Cardiac fibroblast (primary cell): Measurements from ENCODE around the gene PHTF2.

Experiments
- DNase-seq, 2 donors: peaks; one replicate each; pipeline versions ENCODE4 v3.0.0 to v3.0.0-alpha.2; 2010; ENCODE audit warnings: low read depth in 2 of 2
- H3K4me3 ChIP-seq, 2 donors: replicated peaks in 1 of 2; 1 replicate in 1 of 2; 2 replicates in 1 of 2; pipeline ENCODE4 v1.5.1; 2011; ENCODE audit warnings: low read depth in 2 of 2, low read length in 2 of 2, mild to moderate bottlenecking in 2 of 2, moderate library complexity in 1 of 2
- TF ChIP-seq, protein P1 (sequence below): IDR thresholded peaks from one replicate; pipeline ENCODE4 v1.5.1; 2011; ENCODE audit warnings: low read depth, mild to moderate bottlenecking, low read length, inconsistent platforms

The PHTF2 gene

GRCh38 chr7:77798394-77799077, at the start of gene PHTF2, which contains the start of gene TMEM60:
Gene PHTF2, plus strand, starts transcription at chr7:77798773.
Gene TMEM60, minus strand, starts transcription at chr7:77798434. Its CDS starts 4,061 bp downstream, at chr7:77794373.
- peak within 1 kb of the TSS; percentile 97 to 99 for H3K4me3 ChIP-seq
- TF ChIP-seq, protein P1, sequence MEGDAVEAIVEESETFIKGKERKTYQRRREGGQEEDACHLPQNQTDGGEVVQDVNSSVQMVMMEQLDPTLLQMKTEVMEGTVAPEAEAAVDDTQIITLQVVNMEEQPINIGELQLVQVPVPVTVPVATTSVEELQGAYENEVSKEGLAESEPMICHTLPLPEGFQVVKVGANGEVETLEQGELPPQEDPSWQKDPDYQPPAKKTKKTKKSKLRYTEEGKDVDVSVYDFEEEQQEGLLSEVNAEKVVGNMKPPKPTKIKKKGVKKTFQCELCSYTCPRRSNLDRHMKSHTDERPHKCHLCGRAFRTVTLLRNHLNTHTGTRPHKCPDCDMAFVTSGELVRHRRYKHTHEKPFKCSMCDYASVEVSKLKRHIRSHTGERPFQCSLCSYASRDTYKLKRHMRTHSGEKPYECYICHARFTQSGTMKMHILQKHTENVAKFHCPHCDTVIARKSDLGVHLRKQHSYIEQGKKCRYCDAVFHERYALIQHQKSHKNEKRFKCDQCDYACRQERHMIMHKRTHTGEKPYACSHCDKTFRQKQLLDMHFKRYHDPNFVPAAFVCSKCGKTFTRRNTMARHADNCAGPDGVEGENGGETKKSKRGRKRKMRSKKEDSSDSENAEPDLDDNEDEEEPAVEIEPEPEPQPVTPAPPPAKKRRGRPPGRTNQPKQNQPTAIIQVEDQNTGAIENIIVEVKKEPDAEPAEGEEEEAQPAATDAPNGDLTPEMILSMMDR, result peak; percentile 57
- DNase-seq, result peak; percentile 100

DNA sequence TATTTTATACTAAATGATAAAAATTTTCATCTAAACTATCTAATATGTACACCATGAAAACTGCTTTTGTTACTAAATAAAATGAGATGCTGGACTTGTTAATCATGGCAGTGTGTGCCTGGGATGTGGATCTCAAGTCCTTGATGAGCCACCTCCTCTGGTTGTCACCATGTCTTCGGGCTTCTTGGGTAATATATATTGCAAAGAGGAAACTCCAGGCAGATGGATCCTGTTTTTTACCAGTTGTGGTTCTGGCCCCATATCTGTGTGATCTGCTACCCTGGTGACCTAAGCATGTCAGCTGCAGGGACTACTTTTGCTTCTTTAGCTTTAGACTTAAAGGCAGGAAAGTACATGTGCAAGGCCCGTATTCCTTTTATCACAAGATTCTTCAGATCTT, 46.6 kb upstream of the PHTF2 start:
- TF ChIP-seq, protein P1, result no peak
- H3K4me3 ChIP-seq, result no peak overlapping the region
- DNase-seq, result no peak

- no peak for DNase-seq
- H3K4me3 ChIP-seq, result no peak overlapping the region
- TF ChIP-seq, protein P1, result no peak
These were observed 45.4 kb upstream of the PHTF2 start for GRCh38 chr7:77753173-77753572.

GRCh38 chr7:77757589-77757988, 41.0 kb upstream of the PHTF2 start:
- no peak overlapping the region for H3K4me3 ChIP-seq
- DNase-seq, result no peak
- TF ChIP-seq, protein P1, result no peak

- H3K4me3 ChIP-seq, result no peak overlapping the region
- peak; percentile 82 to 87 for DNase-seq
- TF ChIP-seq, protein P1, result peak; percentile 67
These were observed 39.2 kb upstream of the PHTF2 start for GRCh38 chr7:77759294-77759889.

DNA sequence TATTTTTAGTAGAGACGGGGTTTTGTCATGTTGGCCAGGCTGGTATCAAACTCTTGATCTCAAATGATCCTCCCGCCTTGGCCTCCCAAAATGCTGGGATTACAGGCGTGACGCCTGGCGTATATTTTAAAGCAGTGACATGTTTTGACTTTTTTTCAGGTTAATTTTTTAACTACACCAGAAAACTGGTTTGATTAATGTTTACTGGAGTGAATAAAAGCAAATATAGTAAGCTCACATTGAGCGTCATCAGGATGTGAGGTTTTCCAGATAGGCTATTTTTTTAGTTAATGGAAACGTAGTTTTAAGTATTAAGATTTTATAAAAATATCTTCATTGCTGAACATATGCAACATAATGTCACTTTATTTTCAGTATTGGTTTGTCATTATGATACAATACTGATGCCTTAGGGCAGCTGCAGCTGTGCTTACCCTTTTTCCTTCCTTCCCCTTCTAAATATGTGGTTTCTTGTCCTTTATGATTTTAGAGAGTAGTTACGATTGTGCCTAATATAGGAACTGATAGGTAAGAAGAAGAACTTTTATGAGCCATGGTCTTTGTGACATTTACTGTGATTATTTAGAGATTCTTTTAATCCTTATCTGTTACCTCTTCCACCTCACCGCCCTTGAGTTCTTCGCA, 37.6 kb upstream of the PHTF2 start:
- no peak overlapping the region for H3K4me3 ChIP-seq
- TF ChIP-seq, protein P1, result no peak
- no peak for DNase-seq
